GM12878 (cell line): Measurements from ENCODE around the gene ZNF543. TPM values are rescaled to one million over a fixed set of nuclear protein-coding genes. Genes with fewer than 3 reads are reported as not detected.

Experiments
- BACH1 ChIP-seq: fragments of 450-650 bp; IDR thresholded peaks from 2 replicates; pipeline ENCODE4 v1.6.1; 2017; ENCODE audit warnings: mild to moderate bottlenecking, borderline replicate concordance
- CBX5 ChIP-seq: sonication (generic); IDR thresholded peaks from 2 replicates; pipeline ENCODE4 v1.6.1; 2016; ENCODE audit warnings: low read depth, moderate library complexity, mild to moderate bottlenecking, inconsistent platforms
- EGR1 ChIP-seq, 2 experiments: IDR thresholded peaks; 1 replicate in 1 of 2; 2 replicates in 1 of 2; pipeline ENCODE4 v1.6.1; 2011 to 2012; ENCODE audit warnings: low read depth in 2 of 2, low read length in 2 of 2, borderline replicate concordance in 1 of 2, mild to moderate bottlenecking in 1 of 2, moderate library complexity in 1 of 2
- EP300 ChIP-seq, 2 experiments: fragments of 150-350 bp in 1 of 2; IDR thresholded peaks; 2 replicates each; pipeline ENCODE4 v1.6.1; 2011 to 2012; ENCODE audit warnings: low read depth in 2 of 2, low read length in 2 of 2, borderline replicate concordance in 1 of 2, improper control_type of control experiment in 1 of 2, inconsistent platforms in 1 of 2; ENCODE audit not compliant: control insufficient read depth in 1 of 2
- ETV6 ChIP-seq, 2 experiments: fragments of 450-650 bp in 1 of 2; IDR thresholded peaks in 1 of 2; conservative IDR thresholded peaks in 1 of 2; 2 replicates each; pipeline ENCODE4 v1.6.1; 2014; ENCODE audit warnings: antibody characterized with exemption in 1 of 2, borderline replicate concordance in 1 of 2, low read depth in 1 of 2, mild to moderate bottlenecking in 1 of 2, moderate library complexity in 1 of 2
- MXI1 ChIP-seq: fragments of 150-350 bp; IDR thresholded peaks from 2 replicates; pipeline ENCODE4 v1.6.1; 2011; ENCODE audit warnings: low read depth, mild to moderate bottlenecking, inconsistent platforms, low read length, improper control_type of control experiment
- PAX8 ChIP-seq: fragments of 450-650 bp; IDR thresholded peaks from 2 replicates; pipeline ENCODE4 v1.6.1; 2017; ENCODE audit warnings: mild to moderate bottlenecking, moderate library complexity
- RUNX3 ChIP-seq: IDR thresholded peaks from 2 replicates; pipeline ENCODE4 v1.6.1; 2012; ENCODE audit warnings: low read length, inconsistent platforms
- SMAD1 ChIP-seq: fragments of 450-650 bp; IDR thresholded peaks from 2 replicates; pipeline ENCODE4 v1.6.1; 2018; ENCODE audit warnings: mild to moderate bottlenecking, low read depth; ENCODE audit not compliant: partially characterized antibody
- SREBF1 ChIP-seq: IDR thresholded peaks from 2 replicates; pipeline ENCODE4 v1.6.1; 2012; ENCODE audit warnings: mild to moderate bottlenecking, low read length
- ZNF384 ChIP-seq: IDR thresholded peaks from 2 replicates; pipeline ENCODE4 v1.6.1; 2012; ENCODE audit warnings: low read depth, mild to moderate bottlenecking, low read length, improper control_type of control experiment, borderline replicate concordance
- polyA plus RNA-seq, 11 experiments: library from polyadenylated mRNA; depleted of rRNA in 4 of 11; unstranded in 6 of 11; stranded (reverse) in 5 of 11; fragments of >200 nt; fragmentation: Nextera tagmentation in 4 of 11; fragmentation: Illumina TruSeq in 1 of 11; extraction: Ambion mirVana in 4 of 11; extraction: Trizol in 1 of 11; gene quantifications; 1 replicate in 1 of 11; 2 replicates in 10 of 11; pipeline versions ENCODE4 v1.2.1 to v1.2.3, GENCODE V29; 2011 to 2016; ENCODE audit warnings: inconsistent platforms in 2 of 11, missing spikeins in 2 of 11, low read depth in 1 of 11
- total RNA-seq, 4 experiments: library from RNA; depleted of rRNA in 3 of 4; stranded (reverse); fragments of >200 nt in 3 of 4; fragmentation: Illumina TruSeq in 1 of 4; extraction: Trizol in 1 of 4; gene quantifications; 2 replicates each; pipeline versions ENCODE4 v1.2.1 to v1.2.3, GENCODE V29; 2013 to 2021
- TF ChIP-seq, protein P1 (sequence below): fragments of 450-650 bp; IDR thresholded peaks from 2 replicates; pipeline ENCODE4 v1.6.1; 2018; ENCODE audit warnings: mild to moderate bottlenecking, low read depth, moderate library complexity; ENCODE audit not compliant: partially characterized antibody

Gene ZNF543
- total and polyA plus RNA-seq, 10 of the 15 experiments (the other 5 are each of a cell fraction or from before 2014, with no cell fraction given) = 0.53 to 9.0 (median 3.5) TPM

DNA sequence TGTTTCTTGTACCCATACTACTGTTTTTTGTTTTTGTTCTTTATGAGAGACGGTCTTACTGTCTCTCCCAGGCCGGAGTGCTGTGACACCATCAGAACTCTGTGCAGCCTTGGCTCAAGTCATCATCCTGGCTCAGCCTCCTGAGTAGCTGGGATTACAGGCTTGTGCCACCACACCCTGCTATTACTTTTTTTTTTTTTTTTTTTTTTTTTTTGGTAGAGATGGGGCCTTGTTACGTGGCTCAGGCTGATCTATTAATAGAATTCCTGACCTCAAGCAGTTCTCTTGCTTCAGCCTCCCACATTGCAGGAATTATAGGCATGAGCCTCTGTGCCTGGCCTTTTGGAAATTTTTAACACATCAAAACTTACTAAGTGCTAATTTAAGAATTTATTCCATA lies 27.9 kb downstream of the ZNF543 start (continued):
- TF ChIP-seq, protein P1, sequence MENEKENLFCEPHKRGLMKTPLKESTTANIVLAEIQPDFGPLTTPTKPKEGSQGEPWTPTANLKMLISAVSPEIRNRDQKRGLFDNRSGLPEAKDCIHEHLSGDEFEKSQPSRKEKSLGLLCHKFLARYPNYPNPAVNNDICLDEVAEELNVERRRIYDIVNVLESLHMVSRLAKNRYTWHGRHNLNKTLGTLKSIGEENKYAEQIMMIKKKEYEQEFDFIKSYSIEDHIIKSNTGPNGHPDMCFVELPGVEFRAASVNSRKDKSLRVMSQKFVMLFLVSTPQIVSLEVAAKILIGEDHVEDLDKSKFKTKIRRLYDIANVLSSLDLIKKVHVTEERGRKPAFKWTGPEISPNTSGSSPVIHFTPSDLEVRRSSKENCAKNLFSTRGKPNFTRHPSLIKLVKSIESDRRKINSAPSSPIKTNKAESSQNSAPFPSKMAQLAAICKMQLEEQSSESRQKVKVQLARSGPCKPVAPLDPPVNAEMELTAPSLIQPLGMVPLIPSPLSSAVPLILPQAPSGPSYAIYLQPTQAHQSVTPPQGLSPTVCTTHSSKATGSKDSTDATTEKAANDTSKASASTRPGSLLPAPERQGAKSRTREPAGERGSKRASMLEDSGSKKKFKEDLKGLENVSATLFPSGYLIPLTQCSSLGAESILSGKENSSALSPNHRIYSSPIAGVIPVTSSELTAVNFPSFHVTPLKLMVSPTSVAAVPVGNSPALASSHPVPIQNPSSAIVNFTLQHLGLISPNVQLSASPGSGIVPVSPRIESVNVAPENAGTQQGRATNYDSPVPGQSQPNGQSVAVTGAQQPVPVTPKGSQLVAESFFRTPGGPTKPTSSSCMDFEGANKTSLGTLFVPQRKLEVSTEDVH = no peak
- TF ChIP-seq BACH1 (no peak), SREBF1 (no peak), RUNX3 (no peak), CBX5 (no peak), EP300 (IDR thresholded peaks at IDR 0.05; ENCODE audit: borderline replicate concordance in 1 of 2, control insufficient read depth in 1 of 2, low read depth in 2 of 2, low read length in 2 of 2) (no peak), MXI1 (no peak), EGR1 (IDR thresholded peaks at IDR 0.05; ENCODE audit: borderline replicate concordance in 1 of 2, low read depth in 2 of 2, low read length in 2 of 2) (no peak), ZNF384 (no peak), ETV6 (conservative IDR thresholded peaks at IDR 0.05 in 1 of 2, IDR thresholded peaks at IDR 0.05 in 1 of 2; ENCODE audit: borderline replicate concordance in 1 of 2, low read depth in 1 of 2) (no peak), SMAD1 (no peak), PAX8 (no peak)
